Hepatocyte (in vitro differentiated cells): Measurements from ENCODE around the gene CATSPERB.

Experiments
- CTCF ChIP-seq: fragments of 200-600 bp; sonication (generic); IDR thresholded peaks from 2 replicates; pipeline ENCODE4 v1.5.1; 2016; ENCODE audit warnings: antibody characterized with exemption, mild to moderate bottlenecking; ENCODE audit not compliant: poor library complexity
- EZH2phosphoT487 ChIP-seq: fragments of 200-600 bp; sonication (generic); IDR thresholded peaks from one replicate; pipeline ENCODE4 v1.6.1; 2018; ENCODE audit warnings: antibody characterized with exemption, mild to moderate bottlenecking, low read depth, moderate library complexity; ENCODE audit not compliant: unreplicated experiment, severe bottlenecking

DNA sequence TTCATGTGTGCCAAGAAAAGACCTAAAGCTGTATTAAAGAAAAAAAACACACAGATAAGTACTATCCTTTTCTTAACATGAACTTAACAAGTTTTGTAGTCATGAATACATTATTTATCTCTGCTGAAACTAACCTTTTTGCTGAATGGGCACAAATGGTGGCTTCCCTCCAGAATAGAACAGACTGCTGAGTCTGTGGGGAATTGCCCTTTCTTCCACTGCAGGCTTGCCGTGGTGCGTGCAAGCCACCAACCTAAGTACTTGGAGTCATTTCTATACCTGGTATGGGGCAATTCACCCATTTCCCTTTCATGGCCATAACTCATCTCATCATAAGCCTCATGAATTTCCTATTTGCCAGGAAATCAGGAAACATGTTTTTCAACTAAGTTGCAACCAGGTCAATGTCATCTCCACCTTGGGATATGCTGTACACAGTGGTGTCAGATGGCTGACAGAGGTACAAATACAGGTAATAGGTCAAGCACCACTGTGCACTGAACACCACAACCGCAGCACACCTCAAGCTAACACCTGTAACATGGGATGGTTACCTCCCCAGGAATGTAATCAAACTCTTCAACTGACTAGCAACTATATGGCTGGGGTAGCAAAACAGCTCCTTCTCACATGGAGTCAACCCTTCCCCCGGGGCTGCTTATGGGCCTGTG is 49.9 kb downstream of the CATSPERB start:
- no peak for TF ChIP-seq CTCF
- no peak for TF ChIP-seq EZH2phosphoT487
